Mammary epithelial cell (primary cell): ENCODE measurements around the gene AGRP.

ENCODE experiments used
- EZH2 ChIP-seq: IDR thresholded peaks from 2 replicates; pipeline ENCODE4 v1.6.1; 2012; ENCODE audit warnings: low read length, inconsistent platforms, borderline replicate concordance
- TF ChIP-seq, protein P1 (sequence below), 2 donors: IDR thresholded peaks in 1 of 2; conservative IDR thresholded peaks in 1 of 2; 2 replicates each; pipeline ENCODE4 v1.5.1; 2011 to 2012; ENCODE audit warnings: inconsistent platforms in 2 of 2, low read length in 2 of 2, mild to moderate bottlenecking in 2 of 2, control low read depth in 1 of 2, low read depth in 1 of 2; ENCODE audit not compliant: insufficient read depth in 1 of 2; ENCODE audit errors: extremely low read depth in 1 of 2

DNA sequence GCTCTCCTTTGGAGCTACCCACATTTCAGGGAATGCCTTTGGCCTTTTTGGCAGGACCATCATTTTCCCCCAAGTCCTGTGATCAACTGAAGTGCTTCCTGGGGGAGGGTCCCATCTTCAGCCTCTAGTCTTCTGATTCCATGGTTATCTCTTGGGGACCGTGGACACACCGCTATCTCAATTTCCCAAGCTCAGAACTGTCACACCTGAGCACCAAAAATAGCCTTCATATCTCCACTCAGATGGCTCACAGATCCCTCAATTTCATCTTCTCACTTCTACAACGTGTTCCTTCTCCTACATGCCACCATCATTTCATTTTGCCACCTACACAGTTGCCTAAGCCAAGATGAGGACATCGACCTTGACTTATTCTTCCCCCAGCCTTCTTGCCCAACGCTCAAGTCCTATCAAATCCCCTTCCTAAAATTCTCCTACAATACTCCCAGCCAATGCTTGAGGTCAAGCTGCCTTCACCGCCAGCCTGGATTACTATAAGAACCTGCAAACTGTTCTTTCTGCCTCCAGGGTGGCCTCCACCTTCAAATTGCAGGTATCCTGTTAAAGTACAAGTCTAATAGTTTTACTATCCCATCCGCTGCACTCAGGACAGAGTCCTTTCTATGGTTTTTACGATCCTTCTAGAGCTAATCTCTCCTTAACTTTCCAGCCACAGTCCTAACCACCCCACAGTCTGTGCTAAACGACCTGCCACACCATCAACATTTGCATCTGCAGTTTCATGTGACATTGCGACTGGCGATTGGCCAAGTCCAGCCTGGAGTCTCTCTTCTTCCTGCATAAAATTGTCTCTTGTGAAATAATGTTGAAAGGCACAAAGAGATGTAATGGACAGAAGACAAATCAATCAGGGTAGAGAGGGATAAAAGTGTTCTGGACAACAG, 8.5 kb downstream of the AGRP start:
- TF ChIP-seq, protein P1, sequence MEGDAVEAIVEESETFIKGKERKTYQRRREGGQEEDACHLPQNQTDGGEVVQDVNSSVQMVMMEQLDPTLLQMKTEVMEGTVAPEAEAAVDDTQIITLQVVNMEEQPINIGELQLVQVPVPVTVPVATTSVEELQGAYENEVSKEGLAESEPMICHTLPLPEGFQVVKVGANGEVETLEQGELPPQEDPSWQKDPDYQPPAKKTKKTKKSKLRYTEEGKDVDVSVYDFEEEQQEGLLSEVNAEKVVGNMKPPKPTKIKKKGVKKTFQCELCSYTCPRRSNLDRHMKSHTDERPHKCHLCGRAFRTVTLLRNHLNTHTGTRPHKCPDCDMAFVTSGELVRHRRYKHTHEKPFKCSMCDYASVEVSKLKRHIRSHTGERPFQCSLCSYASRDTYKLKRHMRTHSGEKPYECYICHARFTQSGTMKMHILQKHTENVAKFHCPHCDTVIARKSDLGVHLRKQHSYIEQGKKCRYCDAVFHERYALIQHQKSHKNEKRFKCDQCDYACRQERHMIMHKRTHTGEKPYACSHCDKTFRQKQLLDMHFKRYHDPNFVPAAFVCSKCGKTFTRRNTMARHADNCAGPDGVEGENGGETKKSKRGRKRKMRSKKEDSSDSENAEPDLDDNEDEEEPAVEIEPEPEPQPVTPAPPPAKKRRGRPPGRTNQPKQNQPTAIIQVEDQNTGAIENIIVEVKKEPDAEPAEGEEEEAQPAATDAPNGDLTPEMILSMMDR (conservative IDR thresholded peaks at IDR 0.05 in 1 of 2, IDR thresholded peaks at IDR 0.05 in 1 of 2; ENCODE audit: extremely low read depth in 1 of 2, insufficient read depth in 1 of 2, low read depth in 1 of 2, low read length in 2 of 2) = no peak
- TF ChIP-seq EZH2 = no peak
